CMK (cell line): Measurements from ENCODE around the gene IQCH.
"Not testable (repeated sequence)": the region's sequence is repeated elsewhere in the genome, so short reads cannot be mapped to it uniquely, and the experiment has no call there.

Experiments used
- DNase-seq: peaks from one replicate; pipeline ENCODE4 v3.0.0-alpha.2; 2010; ENCODE audit warnings: low read depth

IQCH gene

GRCh38 chr15:67448372-67448771 lies 193.8 kb downstream of the IQCH start:
- not testable (repeated sequence) for DNase-seq

- not testable (repeated sequence) for DNase-seq
Observed at GRCh38 chr15:67453703-67454102, 199.1 kb downstream of the IQCH start.

GRCh38 chr15:67456677-67457529 lies 202.3 kb downstream of the IQCH start:
- peak; percentile 42 for DNase-seq

- no peak for DNase-seq
Observed at GRCh38 chr15:67458331-67459029, 203.9 kb downstream of the IQCH start.

- DNase-seq: no peak
Observed at GRCh38 chr15:67460521-67460920, 205.9 kb downstream of the IQCH start.

- DNase-seq: no peak
Observed at GRCh38 chr15:67461735-67462134, 207.1 kb downstream of the IQCH start.

GRCh38 chr15:67462875-67463274 lies 208.3 kb downstream of the IQCH start:
- DNase-seq: no peak

GRCh38 chr15:67463488-67463887 lies 208.9 kb downstream of the IQCH start:
- DNase-seq: no peak

GRCh38 chr15:67465196-67465952 lies 210.8 kb downstream of the IQCH start:
- DNase-seq: peak; percentile 7

- no peak for DNase-seq
Observed at GRCh38 chr15:67468416-67468815, 213.8 kb downstream of the IQCH start.

GRCh38 chr15:67469680-67470079 lies 215.1 kb downstream of the IQCH start:
- no peak for DNase-seq

GRCh38 chr15:67472957-67473356 lies 218.4 kb downstream of the IQCH start:
- DNase-seq: no peak

- DNase-seq: no peak
Observed at GRCh38 chr15:67474405-67475110, 220.0 kb downstream of the IQCH start.

- no peak for DNase-seq
Observed at GRCh38 chr15:67479781-67480505, 225.4 kb downstream of the IQCH start.

- DNase-seq: no peak
Observed at GRCh38 chr15:67480741-67481140, 226.2 kb downstream of the IQCH start.

- DNase-seq: no peak
Observed at GRCh38 chr15:67481680-67482079, 227.1 kb downstream of the IQCH start.

GRCh38 chr15:67495585-67495984 lies 241.0 kb downstream of the IQCH start:
- no peak for DNase-seq

GRCh38 chr15:67501177-67501835 lies 246.7 kb downstream of the IQCH start:
- DNase-seq: no peak

GRCh38 chr15:67501836-67502461 lies 247.4 kb downstream of the IQCH start:
- DNase-seq: no peak

GRCh38 chr15:67504056-67504455 lies 249.5 kb downstream of the IQCH start:
- no peak for DNase-seq
